ENCODE measurements around the gene LRRC36.

The LRRC36 gene

GRCh38 chr16:67283039-67283825 lies 43.4 kb upstream of the LRRC36 start:
- H3K4me3 ChIP-seq (ENCODE audit: low read depth, low read length) = no peak overlapping the region
- H3K23ac ChIP-seq (ENCODE audit: low read length) = no peak overlapping the region
- H3K4ac ChIP-seq (ENCODE audit: low read depth, low read length) = no peak overlapping the region
- H3K27ac ChIP-seq (ENCODE audit: low read depth, low read length) = no peak overlapping the region
- no peak overlapping the region for H2BK12ac ChIP-seq (ENCODE audit: low read length)
- H3K36me3 ChIP-seq (ENCODE audit: control insufficient read depth in 1 of 2, insufficient read depth in 2 of 2, low read length in 2 of 2) = no peaks in the 10 kb centered on the region
- H3K18ac ChIP-seq (ENCODE audit: low read length) = no peak overlapping the region
- no CpG with 5 or more reads among the region's 7 CpGs for WGBS (ENCODE audit: extremely low coverage, insufficient coverage, insufficient read length)
- DNase-seq = no peak
- peaks cover 1% of the 10 kb centered on the region for H3K9me3 ChIP-seq (ENCODE audit: insufficient read depth, low read depth, low read length)
- H3K4me1 ChIP-seq (ENCODE audit: control insufficient read depth in 1 of 2, insufficient read depth in 2 of 2, low read length in 2 of 2) = peaks cover 7 to 12% of the 10 kb centered on the region in 2 experiments
- no peak overlapping the region for H4K91ac ChIP-seq (ENCODE audit: low read depth, low read length)
- H4K12ac ChIP-seq (ENCODE audit: low read depth, low read length) = no peak overlapping the region
- H3K9ac ChIP-seq (ENCODE audit: low read length) = no peak overlapping the region
- H3K27me3 ChIP-seq (ENCODE audit: insufficient read depth, low read length) = peaks cover 4% of the 10 kb centered on the region
- H3K4me2 ChIP-seq (ENCODE audit: low read length) = no peak overlapping the region
- H3K79me1 ChIP-seq (ENCODE audit: low read length) = peaks cover 6% of the 10 kb centered on the region
- no peak overlapping the region for H2BK120ac ChIP-seq (ENCODE audit: insufficient read depth, low read length, poor library complexity)
- no peaks in the 10 kb centered on the region for H3K79me2 ChIP-seq (ENCODE audit: control insufficient read depth, insufficient read depth, low read length, poor library complexity)
- H2BK5ac ChIP-seq (ENCODE audit: low read depth, low read length, poor library complexity) = no peak overlapping the region
- no peak overlapping the region for H2AK5ac ChIP-seq (ENCODE audit: low read length)
- no peak overlapping the region for H4K8ac ChIP-seq (ENCODE audit: low read depth, low read length)
- H2AFZ ChIP-seq (ENCODE audit: insufficient read depth, low read length, poor library complexity) = no peak overlapping the region
- no peak overlapping the region for H3K14ac ChIP-seq (ENCODE audit: low read length)

- H3K27me3 ChIP-seq (ENCODE audit: insufficient read depth, low read length) = peaks cover 4% of the 10 kb centered on the region
- no peak overlapping the region for H3K27ac ChIP-seq (ENCODE audit: low read depth, low read length)
- H2BK5ac ChIP-seq (ENCODE audit: low read depth, low read length, poor library complexity) = no peak overlapping the region
- H3K4me2 ChIP-seq (ENCODE audit: low read length) = no peak overlapping the region
- no peak overlapping the region for H3K18ac ChIP-seq (ENCODE audit: low read length)
- H3K79me1 ChIP-seq (ENCODE audit: low read length) = peaks cover 3% of the 10 kb centered on the region
- H3K14ac ChIP-seq (ENCODE audit: low read length) = no peak overlapping the region
- H2BK120ac ChIP-seq (ENCODE audit: insufficient read depth, low read length, poor library complexity) = no peak overlapping the region
- H2AK5ac ChIP-seq (ENCODE audit: low read length) = no peak overlapping the region
- H3K4ac ChIP-seq (ENCODE audit: low read depth, low read length) = no peak overlapping the region
- H3K79me2 ChIP-seq (ENCODE audit: control insufficient read depth, insufficient read depth, low read length, poor library complexity) = no peaks in the 10 kb centered on the region
- H3K4me3 ChIP-seq (ENCODE audit: low read depth, low read length) = no peak overlapping the region
- H3K9ac ChIP-seq (ENCODE audit: low read length) = no peak overlapping the region
- H3K9me3 ChIP-seq (ENCODE audit: insufficient read depth, low read depth, low read length) = peaks cover 1% of the 10 kb centered on the region
- no peak overlapping the region for H4K12ac ChIP-seq (ENCODE audit: low read depth, low read length)
- H2BK12ac ChIP-seq (ENCODE audit: low read length) = no peak overlapping the region
- H3K4me1 ChIP-seq (ENCODE audit: control insufficient read depth in 1 of 2, insufficient read depth in 2 of 2, low read length in 2 of 2) = peaks cover 4 to 6% of the 10 kb centered on the region in 2 experiments
- no peak for DNase-seq
- no peak overlapping the region for H3K23ac ChIP-seq (ENCODE audit: low read length)
- no peak overlapping the region for H4K91ac ChIP-seq (ENCODE audit: low read depth, low read length)
- H2AFZ ChIP-seq (ENCODE audit: insufficient read depth, low read length, poor library complexity) = no peak overlapping the region
- WGBS (ENCODE audit: extremely low coverage, insufficient coverage, insufficient read length) = no CpG with 5 or more reads among the region's 21 CpGs
- no peaks in the 10 kb centered on the region for H3K36me3 ChIP-seq (ENCODE audit: control insufficient read depth in 1 of 2, insufficient read depth in 2 of 2, low read length in 2 of 2)
- no peak overlapping the region for H4K8ac ChIP-seq (ENCODE audit: low read depth, low read length)
These were observed 42.6 kb upstream of the LRRC36 start for GRCh38 chr16:67283826-67284555.

- no CpG with 5 or more reads among the region's 34 CpGs for WGBS (ENCODE audit: extremely low coverage, insufficient coverage, insufficient read length)
- peaks cover 1% of the 10 kb centered on the region for H3K9me3 ChIP-seq (ENCODE audit: insufficient read depth, low read depth, low read length)
- H4K12ac ChIP-seq (ENCODE audit: low read depth, low read length) = no peak overlapping the region
These were observed 41.6 kb upstream of the LRRC36 start for GRCh38 chr16:67284699-67285646.

More at GRCh38 chr16:67284699-67285646, 41.6 kb upstream of the LRRC36 start:
- Histone ChIP-seq H4K91ac (ENCODE audit: low read depth, low read length) (no peak overlapping the region), H3K36me3 (ENCODE audit: control insufficient read depth in 1 of 2, insufficient read depth in 2 of 2, low read length in 2 of 2) (no peaks in the 10 kb centered on the region), H3K9ac (ENCODE audit: low read length) (no peak overlapping the region), H3K27ac (ENCODE audit: low read depth, low read length) (no peak overlapping the region), H3K27me3 (ENCODE audit: insufficient read depth, low read length) (no peaks in the 10 kb centered on the region), H3K79me2 (ENCODE audit: control insufficient read depth, insufficient read depth, low read length, poor library complexity) (no peaks in the 10 kb centered on the region), H3K79me1 (ENCODE audit: low read length) (no peaks in the 10 kb centered on the region), H2BK12ac (ENCODE audit: low read length) (no peak overlapping the region), H2BK120ac (ENCODE audit: insufficient read depth, low read length, poor library complexity) (no peak overlapping the region), H2BK5ac (ENCODE audit: low read depth, low read length, poor library complexity) (no peak overlapping the region), H3K18ac (ENCODE audit: low read length) (no peak overlapping the region), H3K4me2 (ENCODE audit: low read length) (no peak overlapping the region), H3K4me1 (ENCODE audit: control insufficient read depth in 1 of 2, insufficient read depth in 2 of 2, low read length in 2 of 2) (no peaks in the 10 kb centered on the region), H3K4me3 (ENCODE audit: low read depth, low read length) (no peak overlapping the region), H3K23ac (ENCODE audit: low read length) (no peak overlapping the region), H4K8ac (ENCODE audit: low read depth, low read length) (no peak overlapping the region), H3K14ac (ENCODE audit: low read length) (no peak overlapping the region), H2AK5ac (ENCODE audit: low read length) (no peak overlapping the region), H2AFZ (ENCODE audit: insufficient read depth, low read length, poor library complexity) (no peak overlapping the region), H3K4ac (ENCODE audit: low read depth, low read length) (no peak overlapping the region)
- DNase-seq = peak in 1 of 2 donors; percentile 36

All from trophoblast cell (in vitro differentiated cells and primary cell).